ENCODE results near the gene NAP1L5.

The NAP1L5 gene

DNA sequence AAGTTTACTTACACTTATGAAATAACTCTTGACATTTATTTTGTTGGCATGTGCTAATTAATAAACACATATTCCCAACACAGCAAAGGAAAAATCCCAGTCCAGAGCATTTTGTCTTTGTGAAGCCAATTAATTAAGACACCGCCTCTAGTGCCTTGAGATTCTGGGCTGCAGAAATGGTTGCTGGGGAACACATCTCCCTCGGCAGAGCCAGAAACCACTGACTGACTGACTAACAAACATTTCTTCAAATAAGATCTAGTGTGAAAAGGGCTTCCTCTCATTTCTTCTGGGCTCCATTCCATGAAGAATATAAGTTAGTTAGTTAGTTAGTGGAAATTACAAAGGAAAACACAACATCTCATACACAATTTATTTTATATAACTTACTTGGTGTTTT is 28.4 kb upstream of the NAP1L5 start:
- no peak overlapping the region for H3K4me3 ChIP-seq (ENCODE audit: low read depth, low read length)
- in situ Hi-C loops (cut with HindIII; ENCODE audit: low sequenced_read_pairs), result no loop called here
- TF ChIP-seq, protein P1, sequence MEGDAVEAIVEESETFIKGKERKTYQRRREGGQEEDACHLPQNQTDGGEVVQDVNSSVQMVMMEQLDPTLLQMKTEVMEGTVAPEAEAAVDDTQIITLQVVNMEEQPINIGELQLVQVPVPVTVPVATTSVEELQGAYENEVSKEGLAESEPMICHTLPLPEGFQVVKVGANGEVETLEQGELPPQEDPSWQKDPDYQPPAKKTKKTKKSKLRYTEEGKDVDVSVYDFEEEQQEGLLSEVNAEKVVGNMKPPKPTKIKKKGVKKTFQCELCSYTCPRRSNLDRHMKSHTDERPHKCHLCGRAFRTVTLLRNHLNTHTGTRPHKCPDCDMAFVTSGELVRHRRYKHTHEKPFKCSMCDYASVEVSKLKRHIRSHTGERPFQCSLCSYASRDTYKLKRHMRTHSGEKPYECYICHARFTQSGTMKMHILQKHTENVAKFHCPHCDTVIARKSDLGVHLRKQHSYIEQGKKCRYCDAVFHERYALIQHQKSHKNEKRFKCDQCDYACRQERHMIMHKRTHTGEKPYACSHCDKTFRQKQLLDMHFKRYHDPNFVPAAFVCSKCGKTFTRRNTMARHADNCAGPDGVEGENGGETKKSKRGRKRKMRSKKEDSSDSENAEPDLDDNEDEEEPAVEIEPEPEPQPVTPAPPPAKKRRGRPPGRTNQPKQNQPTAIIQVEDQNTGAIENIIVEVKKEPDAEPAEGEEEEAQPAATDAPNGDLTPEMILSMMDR (IDR thresholded peaks at IDR 0.05; ENCODE audit: low read depth, low read length), result no peak
- DNase-seq (ENCODE audit: low read depth, low spot score), result no peak

DNA sequence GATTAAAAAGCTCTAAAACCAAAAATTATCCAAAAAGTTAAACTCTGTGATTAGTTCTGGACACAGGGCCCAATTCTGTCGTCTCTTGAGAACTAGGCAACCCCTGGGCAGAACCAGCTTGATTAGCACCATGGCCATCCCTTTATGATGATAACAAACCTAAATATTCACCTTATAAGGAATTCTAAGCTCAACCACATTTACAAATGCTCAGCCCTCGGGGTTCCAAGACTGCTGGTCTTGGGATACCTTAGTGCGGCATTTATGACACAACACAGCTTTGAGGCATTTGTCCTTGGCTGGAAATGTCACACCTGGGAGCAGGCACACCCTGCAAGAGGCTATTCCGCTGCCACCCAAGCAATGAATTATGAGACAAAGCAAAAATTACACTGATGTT is 27.5 kb upstream of the NAP1L5 start:
- DNase-seq (ENCODE audit: low read depth, low spot score), result no peak
- H3K4me3 ChIP-seq (ENCODE audit: low read depth, low read length), result no peak overlapping the region
- in situ Hi-C loops (cut with HindIII; ENCODE audit: low sequenced_read_pairs), result no loop called here
- TF ChIP-seq, protein P1 (IDR thresholded peaks at IDR 0.05; ENCODE audit: low read depth, low read length), result no peak

DNA sequence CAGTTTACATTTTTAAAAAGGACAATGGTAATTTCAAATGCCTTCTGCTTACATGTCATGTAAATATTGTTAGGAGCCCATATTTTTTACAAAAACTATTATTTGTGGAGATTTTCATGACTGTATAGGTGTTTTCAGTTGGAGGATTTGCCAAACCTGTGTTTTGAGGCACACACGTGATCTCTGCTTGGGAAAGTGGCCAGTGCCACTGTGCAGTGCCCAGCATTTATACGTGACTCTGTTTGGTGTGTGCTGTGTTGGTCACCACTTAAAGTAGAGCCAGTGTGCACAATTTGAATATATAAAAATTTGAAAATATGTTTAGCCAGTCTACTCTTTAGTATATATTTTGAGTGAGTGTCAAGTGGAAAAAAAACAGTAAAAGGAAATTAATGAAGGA is 26.8 kb upstream of the NAP1L5 start:
- TF ChIP-seq, protein P1 (IDR thresholded peaks at IDR 0.05; ENCODE audit: low read depth, low read length), result no peak
- in situ Hi-C loops (cut with HindIII; ENCODE audit: low sequenced_read_pairs), result no loop called here
- DNase-seq (ENCODE audit: low read depth, low spot score), result no peak
- no peak overlapping the region for H3K4me3 ChIP-seq (ENCODE audit: low read depth, low read length)

DNA sequence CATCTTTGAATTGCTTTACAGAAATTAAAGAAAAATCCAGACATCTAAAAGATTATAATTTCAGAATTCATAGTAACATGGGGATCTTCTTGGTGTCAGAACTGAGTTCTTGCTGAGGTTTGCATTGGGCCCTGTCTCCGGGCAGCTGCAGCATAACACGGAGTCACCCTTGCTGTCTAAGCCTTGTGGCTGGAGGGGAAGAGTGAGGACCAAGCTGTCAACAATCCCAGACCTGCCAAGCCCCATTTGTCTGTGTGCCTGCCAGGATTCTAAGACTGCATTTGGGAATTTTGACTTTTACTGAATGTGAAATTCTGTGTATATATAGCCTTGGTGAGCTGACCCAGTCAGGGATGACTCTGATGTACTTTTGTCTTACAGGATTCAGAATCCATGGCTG is 25.2 kb upstream of the NAP1L5 start:
- no peak overlapping the region for H3K4me3 ChIP-seq (ENCODE audit: low read depth, low read length)
- in situ Hi-C loops (cut with HindIII; ENCODE audit: low sequenced_read_pairs), result no loop called here
- TF ChIP-seq, protein P1 (IDR thresholded peaks at IDR 0.05; ENCODE audit: low read depth, low read length), result no peak
- no peak for DNase-seq (ENCODE audit: low read depth, low spot score)

DNA sequence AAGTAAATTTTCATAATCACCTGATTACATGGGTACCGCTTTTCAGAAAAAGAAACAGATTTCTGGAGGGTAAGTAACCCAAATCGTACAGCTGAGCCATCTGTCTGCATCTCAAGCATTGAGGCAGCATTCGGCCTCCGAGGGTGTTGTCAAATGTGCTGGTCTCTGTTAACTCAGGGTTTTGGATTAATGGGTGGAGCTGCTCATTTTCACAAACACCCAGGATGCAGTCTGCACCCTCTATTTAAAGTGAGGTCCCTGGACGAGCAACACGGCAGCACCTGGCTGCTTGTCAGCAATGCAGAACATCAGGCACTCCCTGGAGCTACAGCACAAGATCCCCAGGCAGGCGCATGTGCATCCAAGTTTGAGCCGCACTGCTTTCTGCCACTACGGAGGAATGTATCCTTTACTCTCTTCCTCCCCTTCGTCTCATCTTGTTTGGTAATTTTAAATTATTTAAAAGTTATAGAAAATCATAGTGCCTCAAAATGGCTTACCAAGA is 24.7 kb upstream of the NAP1L5 start:
- in situ Hi-C loops (cut with HindIII; ENCODE audit: low sequenced_read_pairs), result no loop called here
- DNase-seq (ENCODE audit: low read depth, low spot score), result no peak
- TF ChIP-seq, protein P1 (IDR thresholded peaks at IDR 0.05; ENCODE audit: low read depth, low read length), result no peak
- H3K4me3 ChIP-seq (ENCODE audit: low read depth, low read length), result no peak overlapping the region

DNA sequence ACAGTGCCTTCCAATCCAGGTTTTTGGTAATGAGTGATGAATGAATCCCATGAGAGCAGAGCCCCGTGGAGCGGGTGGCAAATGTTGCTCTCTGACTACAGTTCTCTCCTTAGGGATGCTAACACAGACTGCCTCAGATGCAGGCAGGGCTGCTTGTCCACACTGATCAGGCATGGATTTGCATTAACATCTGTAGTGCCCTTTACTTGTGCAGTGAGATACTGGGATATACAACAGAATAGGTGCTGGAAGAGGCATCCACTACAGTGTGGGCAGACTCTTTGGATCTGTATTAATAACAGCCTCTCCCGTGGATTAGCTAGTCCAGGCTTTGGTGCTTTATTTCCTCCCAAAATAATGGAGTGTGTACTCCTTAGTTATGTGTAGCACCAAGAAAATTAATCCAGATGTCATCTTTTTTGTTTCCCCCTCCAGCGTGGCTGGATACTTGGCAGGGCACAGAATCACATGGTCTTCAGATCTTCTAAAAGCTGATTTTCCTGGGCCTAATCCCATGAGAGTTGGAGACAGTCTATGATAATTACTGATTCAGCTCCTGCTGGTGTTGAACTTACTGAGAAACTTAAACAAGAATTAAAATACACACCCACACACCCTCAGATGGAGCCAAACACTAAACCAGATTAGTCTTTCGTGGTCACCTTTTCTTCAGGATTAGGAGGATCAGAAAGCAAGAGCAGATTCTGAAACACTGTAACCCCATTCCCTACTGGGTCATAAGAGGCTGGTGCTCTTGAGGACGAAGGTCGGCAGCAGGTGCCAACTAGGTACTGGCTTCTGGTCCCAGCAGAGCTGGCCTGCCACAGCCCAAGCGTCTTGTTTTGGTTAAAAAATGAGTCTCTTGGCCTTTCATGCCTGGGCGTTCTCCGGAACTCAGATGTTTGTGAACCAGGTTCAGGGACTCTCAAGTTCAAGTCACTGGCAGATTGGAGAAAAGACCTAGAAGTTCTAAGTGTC is 23.1 kb upstream of the NAP1L5 start:
- in situ Hi-C loops (cut with HindIII; ENCODE audit: low sequenced_read_pairs), result no loop called here
- no peak for DNase-seq (ENCODE audit: low read depth, low spot score)
- no peak overlapping the region for H3K4me3 ChIP-seq (ENCODE audit: low read depth, low read length)
- TF ChIP-seq, protein P1 (IDR thresholded peaks at IDR 0.05; ENCODE audit: low read depth, low read length), result no peak
